Chondrocyte (in vitro differentiated cells): ENCODE results near the gene ARAF. TPM values are rescaled to one million over a fixed set of nuclear protein-coding genes. Genes with fewer than 3 reads are reported as not detected.

ENCODE experiments used
- DNase-seq: peaks from one replicate; pipeline ENCODE4 v3.0.0; 2021; ENCODE audit warnings: mixed read lengths, low spot score
- H3K27ac Mint-ChIP-seq: one replicate; pipeline ENCODE4 v1.8.0; 2021; ENCODE audit warnings: mild to moderate bottlenecking, moderate library complexity, mixed read lengths; ENCODE audit not compliant: unreplicated experiment
- H3K27me3 Mint-ChIP-seq: 2 replicates; pipeline ENCODE4 v1.8.0; 2021; ENCODE audit warnings: low read depth, mixed read lengths
- H3K36me3 Mint-ChIP-seq: 2 replicates; pipeline ENCODE4 v1.8.0; 2021; ENCODE audit warnings: low read depth, mixed read lengths
- H3K4me1 Mint-ChIP-seq: 2 replicates; pipeline ENCODE4 v1.8.0; 2021; ENCODE audit warnings: low read depth, mild to moderate bottlenecking, mixed read lengths
- H3K4me3 Mint-ChIP-seq: one replicate; pipeline ENCODE4 v1.8.0; 2021; ENCODE audit warnings: mild to moderate bottlenecking, moderate library complexity, mixed read lengths; ENCODE audit not compliant: unreplicated experiment
- H3K9me3 Mint-ChIP-seq: 2 replicates; pipeline ENCODE4 v1.8.0; 2021; ENCODE audit warnings: low read depth, mixed read lengths
- total RNA-seq: library from RNA; stranded (reverse); gene quantifications from 3 replicates; pipeline ENCODE4 v1.2.1, GENCODE V29; 2021
- TF ChIP-seq, protein P1 (sequence below): fragments of 200-600 bp; sonication (generic); IDR thresholded peaks from 2 replicates; pipeline ENCODE4 v1.5.0; 2021; ENCODE audit warnings: antibody characterized with exemption, mild to moderate bottlenecking, moderate library complexity

ARAF gene
- total RNA-seq, 1 donor from 2014 or later: 61.9 TPM

DNA sequence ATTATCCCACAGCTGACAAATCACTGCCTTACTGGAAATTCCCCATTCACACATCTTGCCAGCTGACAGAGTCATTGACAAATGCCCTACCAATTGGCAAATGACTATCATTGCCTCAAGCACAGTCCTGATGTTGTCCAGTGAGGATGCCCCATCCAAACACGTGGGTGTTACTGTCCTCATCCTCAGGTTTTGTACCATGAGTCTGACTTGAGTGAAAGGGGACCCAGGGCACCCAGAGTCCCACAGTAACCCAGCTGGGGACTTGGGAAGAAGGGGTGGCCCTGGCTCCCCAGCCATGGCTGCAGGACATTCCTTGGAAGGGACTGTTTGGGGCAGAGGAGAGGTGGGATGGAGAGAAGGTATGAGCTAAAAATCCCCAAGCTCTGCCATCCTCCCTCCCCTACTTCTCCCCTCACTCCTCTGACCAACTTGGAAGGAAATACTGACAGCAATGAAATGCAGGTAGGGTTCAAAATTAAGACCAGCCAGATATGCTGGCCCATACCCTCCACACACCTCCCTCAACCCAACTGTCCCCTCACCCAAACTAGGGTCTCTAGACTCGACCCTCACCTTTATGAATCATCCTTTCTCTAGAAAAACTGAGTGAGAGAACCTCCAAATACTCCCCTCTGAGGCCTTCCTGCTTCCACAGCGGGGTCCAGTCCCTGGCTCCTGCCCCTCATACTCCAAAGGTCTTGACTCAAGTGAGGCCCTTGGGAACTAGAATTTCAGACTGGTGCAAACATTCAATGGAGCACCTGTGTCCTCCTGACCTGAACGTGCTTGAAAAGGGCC lies 26.3 kb downstream of the ARAF start:
- H3K27me3 Mint-ChIP-seq: no peaks in the 10 kb centered on the region
- H3K9me3 Mint-ChIP-seq: peaks cover 4% of the 10 kb centered on the region
- H3K4me3 Mint-ChIP-seq: no peak overlapping the region
- peaks cover 4% of the 10 kb centered on the region for H3K36me3 Mint-ChIP-seq
- H3K4me1 Mint-ChIP-seq: peaks cover 24% of the 10 kb centered on the region
- no peak overlapping the region for H3K27ac Mint-ChIP-seq
- TF ChIP-seq, protein P1, sequence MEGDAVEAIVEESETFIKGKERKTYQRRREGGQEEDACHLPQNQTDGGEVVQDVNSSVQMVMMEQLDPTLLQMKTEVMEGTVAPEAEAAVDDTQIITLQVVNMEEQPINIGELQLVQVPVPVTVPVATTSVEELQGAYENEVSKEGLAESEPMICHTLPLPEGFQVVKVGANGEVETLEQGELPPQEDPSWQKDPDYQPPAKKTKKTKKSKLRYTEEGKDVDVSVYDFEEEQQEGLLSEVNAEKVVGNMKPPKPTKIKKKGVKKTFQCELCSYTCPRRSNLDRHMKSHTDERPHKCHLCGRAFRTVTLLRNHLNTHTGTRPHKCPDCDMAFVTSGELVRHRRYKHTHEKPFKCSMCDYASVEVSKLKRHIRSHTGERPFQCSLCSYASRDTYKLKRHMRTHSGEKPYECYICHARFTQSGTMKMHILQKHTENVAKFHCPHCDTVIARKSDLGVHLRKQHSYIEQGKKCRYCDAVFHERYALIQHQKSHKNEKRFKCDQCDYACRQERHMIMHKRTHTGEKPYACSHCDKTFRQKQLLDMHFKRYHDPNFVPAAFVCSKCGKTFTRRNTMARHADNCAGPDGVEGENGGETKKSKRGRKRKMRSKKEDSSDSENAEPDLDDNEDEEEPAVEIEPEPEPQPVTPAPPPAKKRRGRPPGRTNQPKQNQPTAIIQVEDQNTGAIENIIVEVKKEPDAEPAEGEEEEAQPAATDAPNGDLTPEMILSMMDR: no peak
- DNase-seq: no peak

- Mint-ChIP-seq H3K27me3 (no peaks in the 10 kb centered on the region), H3K36me3 (peaks cover 4% of the 10 kb centered on the region), H3K4me3 (no peak overlapping the region), H3K9me3 (peaks cover 4% of the 10 kb centered on the region), H3K27ac (no peak overlapping the region), H3K4me1 (peaks cover 21% of the 10 kb centered on the region)
- TF ChIP-seq, protein P1: no peak
- no peak for DNase-seq
Observed at GRCh38 chrX:47587906-47588735, 27.1 kb downstream of the ARAF start.

- no peaks in the 10 kb centered on the region for H3K27me3 Mint-ChIP-seq
- no peak overlapping the region for H3K27ac Mint-ChIP-seq
- H3K36me3 Mint-ChIP-seq: no peaks in the 10 kb centered on the region
- TF ChIP-seq, protein P1: no peak
- DNase-seq: no peak
- no peak overlapping the region for H3K4me3 Mint-ChIP-seq
- peaks cover 4% of the 10 kb centered on the region for H3K9me3 Mint-ChIP-seq
- H3K4me1 Mint-ChIP-seq: peaks cover 11% of the 10 kb centered on the region
Observed at GRCh38 chrX:47590984-47591383, 30.0 kb downstream of the ARAF start.

- H3K27me3 Mint-ChIP-seq: no peaks in the 10 kb centered on the region
- peaks cover 19% of the 10 kb centered on the region for H3K9me3 Mint-ChIP-seq
Observed at GRCh38 chrX:47593522-47593921, 32.5 kb downstream of the ARAF start.

GRCh38 chrX:47595716-47596251 lies 34.8 kb downstream of the ARAF start:
- Mint-ChIP-seq H3K4me1 (peaks cover 16% of the 10 kb centered on the region), H3K27ac (peak overlapping the region; percentile 84), H3K9me3 (peaks cover 27% of the 10 kb centered on the region), H3K27me3 (no peaks in the 10 kb centered on the region), H3K36me3 (peaks cover 7% of the 10 kb centered on the region), H3K4me3 (no peak overlapping the region)
- TF ChIP-seq, protein P1: no peak
- DNase-seq: no peak

More at GRCh38 chrX:47593522-47593921, 32.5 kb downstream of the ARAF start:
- no peak for DNase-seq
- TF ChIP-seq, protein P1: no peak
- H3K27ac Mint-ChIP-seq: no peak overlapping the region
- peaks cover 16% of the 10 kb centered on the region for H3K4me1 Mint-ChIP-seq
- H3K36me3 Mint-ChIP-seq: peaks cover 3% of the 10 kb centered on the region
- H3K4me3 Mint-ChIP-seq: no peak overlapping the region
